Measurements from ENCODE around the gene VAT1L. TPM values are rescaled to one million over a fixed set of nuclear protein-coding genes. Genes with fewer than 3 reads are reported as not detected.

VAT1L gene
- total RNA-seq, 1 donor from 2014 or later, result 0.32 TPM

- ATAC-seq, result no peak
- intact Hi-C loops (cut with DNase I), result no loop called here
- no peaks in the 10 kb centered on the region for H3K27me3 ChIP-seq
Measured at GRCh38 chr16:77956231-77956630, 167.9 kb downstream of the VAT1L start.

GRCh38 chr16:77960766-77961165 is 172.4 kb downstream of the VAT1L start:
- no peaks in the 10 kb centered on the region for H3K9me3 ChIP-seq
- intact Hi-C loops (cut with DNase I), result no loop called here
- H3K4me3 ChIP-seq, result no peak overlapping the region
- H3K27ac ChIP-seq, result no peak overlapping the region
- DNase-seq (no peak), ATAC-seq (no peak)
- H3K36me3 ChIP-seq, result no peaks in the 10 kb centered on the region
- TF ChIP-seq CTCF (IDR thresholded peaks at IDR 0.05), result no peak
- H3K4me1 ChIP-seq, result no peaks in the 10 kb centered on the region
- no peaks in the 10 kb centered on the region for H3K27me3 ChIP-seq

More at GRCh38 chr16:77956231-77956630, 167.9 kb downstream of the VAT1L start:
- Histone ChIP-seq H3K4me3 (no peak overlapping the region), H3K9me3 (no peaks in the 10 kb centered on the region), H3K36me3 (no peaks in the 10 kb centered on the region), H3K4me1 (no peaks in the 10 kb centered on the region), H3K27ac (no peak overlapping the region)
- no peak for TF ChIP-seq CTCF (IDR thresholded peaks at IDR 0.05)
- DNase-seq, result no peak

GRCh38 chr16:77961814-77962213 is 173.4 kb downstream of the VAT1L start:
- Histone ChIP-seq H3K4me1 (no peaks in the 10 kb centered on the region), H3K27ac (no peak overlapping the region), H3K36me3 (no peaks in the 10 kb centered on the region), H3K9me3 (no peaks in the 10 kb centered on the region), H3K4me3 (no peak overlapping the region), H3K27me3 (peaks cover 6% of the 10 kb centered on the region)
- intact Hi-C loops (cut with DNase I), result no loop called here
- TF ChIP-seq CTCF (IDR thresholded peaks at IDR 0.05), result no peak
- ATAC-seq (no peak), DNase-seq (no peak)

- H3K27me3 ChIP-seq, result peaks cover 13% of the 10 kb centered on the region
- ATAC-seq, result no peak
- H3K4me1 ChIP-seq, result no peaks in the 10 kb centered on the region
- TF ChIP-seq CTCF (IDR thresholded peaks at IDR 0.05), result no peak
- H3K36me3 ChIP-seq, result no peaks in the 10 kb centered on the region
- H3K27ac ChIP-seq, result no peak overlapping the region
- H3K4me3 ChIP-seq, result no peak overlapping the region
- intact Hi-C loops (cut with DNase I), result no loop called here
- no peaks in the 10 kb centered on the region for H3K9me3 ChIP-seq
- DNase-seq, result no peak
Measured at GRCh38 chr16:77962689-77963088, 174.3 kb downstream of the VAT1L start.

GRCh38 chr16:77963185-77964044 is 175.1 kb downstream of the VAT1L start:
- Histone ChIP-seq H3K27ac (no peak overlapping the region), H3K27me3 (peaks cover 13% of the 10 kb centered on the region), H3K4me3 (no peak overlapping the region), H3K4me1 (no peaks in the 10 kb centered on the region), H3K36me3 (no peaks in the 10 kb centered on the region), H3K9me3 (no peaks in the 10 kb centered on the region)
- DNase-seq (no peak), ATAC-seq (peak; percentile 25)
- intact Hi-C loops (cut with DNase I), result no loop called here
- no peak for TF ChIP-seq CTCF (IDR thresholded peaks at IDR 0.05)
